Hepatocyte (in vitro differentiated cells): Measurements from ENCODE around the gene UTF1. TPM values are rescaled to one million over a fixed set of nuclear protein-coding genes. Genes with fewer than 3 reads are reported as not detected.
A peak's percentile ranks its signal among the peaks of the same experiment; 100 is the strongest.
"Not testable (repeated sequence)": the region's sequence is repeated elsewhere in the genome, so short reads cannot be mapped to it uniquely, and the experiment has no call there.

ENCODE experiments used
- DNase-seq: peaks from one replicate; pipeline ENCODE4 v3.0.0-alpha.2; 2016; ENCODE audit warnings: low spot score
- H2AFZ ChIP-seq: fragments of 200-600 bp; sonication (generic); 2 replicates; pipeline ENCODE4 v1.6.0; 2016; ENCODE audit warnings: antibody characterized with exemption, mild to moderate bottlenecking
- H3K27ac ChIP-seq: fragments of 200-600 bp; sonication (generic); 2 replicates; pipeline ENCODE4 v1.5.1; 2016; ENCODE audit warnings: mild to moderate bottlenecking
- H3K27me3 ChIP-seq: fragments of 200-600 bp; sonication (generic); 2 replicates; pipeline ENCODE4 v1.6.1; 2016
- H3K36me3 ChIP-seq: fragments of 200-600 bp; sonication (generic); replicated peaks from 2 replicates; pipeline ENCODE4 v1.5.1; 2016; ENCODE audit warnings: low read depth; ENCODE audit not compliant: insufficient read depth
- H3K4me1 ChIP-seq: fragments of 200-600 bp; sonication (generic); 2 replicates; pipeline ENCODE4 v1.5.1; 2016; ENCODE audit warnings: mild to moderate bottlenecking, moderate library complexity; ENCODE audit not compliant: insufficient read depth
- H3K4me2 ChIP-seq: fragments of 200-600 bp; sonication (generic); 2 replicates; pipeline ENCODE4 v1.6.0; 2016
- H3K4me3 ChIP-seq: fragments of 200-600 bp; sonication (generic); 2 replicates; pipeline ENCODE4 v1.5.1; 2016; ENCODE audit warnings: mild to moderate bottlenecking
- H3K79me2 ChIP-seq: fragments of 200-600 bp; sonication (generic); 2 replicates; pipeline ENCODE4 v1.6.0; 2017; ENCODE audit warnings: mild to moderate bottlenecking
- H3K9me2 ChIP-seq: fragments of 200-600 bp; sonication (generic); replicated peaks from 2 replicates; pipeline ENCODE4 v1.6.0; 2017; ENCODE audit warnings: mild to moderate bottlenecking; ENCODE audit not compliant: insufficient read depth
- H3K9me3 ChIP-seq: fragments of 200-600 bp; sonication (generic); 2 replicates; pipeline ENCODE4 v1.5.1; 2016; ENCODE audit warnings: low read depth, mild to moderate bottlenecking
- H4K20me1 ChIP-seq: fragments of 200-600 bp; sonication (generic); 2 replicates; pipeline ENCODE4 v1.6.0; 2016; ENCODE audit warnings: mild to moderate bottlenecking; ENCODE audit not compliant: insufficient read depth, poor library complexity, severe bottlenecking
- CTCF ChIP-seq: fragments of 200-600 bp; sonication (generic); IDR thresholded peaks from 2 replicates; pipeline ENCODE4 v1.5.1; 2016; ENCODE audit warnings: antibody characterized with exemption, mild to moderate bottlenecking; ENCODE audit not compliant: poor library complexity
- EZH2 ChIP-seq: fragments of 200-600 bp; sonication (generic); IDR thresholded peaks from 2 replicates; pipeline ENCODE4 v1.6.1; 2016; ENCODE audit warnings: antibody characterized with exemption, mild to moderate bottlenecking, borderline replicate concordance
- EZH2phosphoT487 ChIP-seq: fragments of 200-600 bp; sonication (generic); IDR thresholded peaks from one replicate; pipeline ENCODE4 v1.6.1; 2018; ENCODE audit warnings: antibody characterized with exemption, mild to moderate bottlenecking, low read depth, moderate library complexity; ENCODE audit not compliant: unreplicated experiment, severe bottlenecking
- WGBS: methylation state at CpG from one replicate; pipeline ENCODE4 v1.1.6; 2016; ENCODE audit warnings: low lambda C conversion rate; ENCODE audit errors: missing lambda C conversion rate; 5-methylcytosine and 5-hydroxymethylcytosine counted together
- polyA plus RNA-seq: library from polyadenylated mRNA; unstranded; fragments of >200 nt; fragmentation: Nextera tagmentation; extraction: Ambion mirVana; gene quantifications from 2 replicates; pipeline ENCODE4 v1.2.1, GENCODE V29; 2016
- total RNA-seq: library from RNA; depleted of rRNA; stranded (reverse); fragments of >200 nt; gene quantifications from 2 replicates; pipeline ENCODE4 v1.2.3, GENCODE V29; 2014

Gene UTF1
- total and polyA plus RNA-seq, 2 experiments from 2014 or later = not detected

GRCh38 chr10:133231244-133231945 is 1.4 kb downstream of the UTF1 start:
- WGBS = 25% methylated on average over 44 of the region's 44 CpGs

GRCh38 chr10:133231946-133232574 is 2.0 kb downstream of the UTF1 start:
- H3K4me2 ChIP-seq = no peak overlapping the region
- H4K20me1 ChIP-seq = no peaks in the 10 kb centered on the region
- no peak overlapping the region for H3K27ac ChIP-seq
- TF ChIP-seq EZH2phosphoT487 = no peak
- TF ChIP-seq CTCF = no peak
- TF ChIP-seq EZH2 = no peak
- no peak for DNase-seq
- no peaks in the 10 kb centered on the region for H3K9me3 ChIP-seq
- no peaks in the 10 kb centered on the region for H3K9me2 ChIP-seq
- no peaks in the 10 kb centered on the region for H3K36me3 ChIP-seq
- 51% methylated on average over 11 of the region's 11 CpGs for WGBS
- H3K4me3 ChIP-seq = no peak overlapping the region
- no peaks in the 10 kb centered on the region for H3K79me2 ChIP-seq
- H3K4me1 ChIP-seq = peaks cover 11% of the 10 kb centered on the region
- H3K27me3 ChIP-seq = peaks cover 83% of the 10 kb centered on the region
- H2AFZ ChIP-seq = no peak overlapping the region

More at GRCh38 chr10:133231244-133231945, 1.4 kb downstream of the UTF1 start:
- Histone ChIP-seq H3K27me3 (peaks cover 81% of the 10 kb centered on the region), H3K9me2 (no peaks in the 10 kb centered on the region), H3K9me3 (no peaks in the 10 kb centered on the region), H3K4me1 (peaks cover 4% of the 10 kb centered on the region), H4K20me1 (no peaks in the 10 kb centered on the region), H3K79me2 (no peaks in the 10 kb centered on the region), H3K36me3 (no peaks in the 10 kb centered on the region), H3K4me2 (no peak overlapping the region), H3K27ac (no peak overlapping the region), H2AFZ (no peak overlapping the region), H3K4me3 (no peak overlapping the region)
- DNase-seq = no peak
- TF ChIP-seq EZH2 (peak; percentile 53), CTCF (no peak)

GRCh38 chr10:133234796-133235195 is 4.8 kb downstream of the UTF1 start:
- not testable (repeated sequence) for H3K9me3 ChIP-seq, H3K4me2 ChIP-seq, H4K20me1 ChIP-seq, H3K79me2 ChIP-seq, H3K27ac ChIP-seq, H2AFZ ChIP-seq, DNase-seq, H3K9me2 ChIP-seq, H3K4me3 ChIP-seq, H3K36me3 ChIP-seq
- WGBS = 80% methylated on average over 7 of the region's 10 CpGs
- Histone ChIP-seq H3K4me1 (peaks cover 19% of the 10 kb centered on the region), H3K27me3 (peaks cover 86% of the 10 kb centered on the region)

GRCh38 chr10:133235265-133235855 is 5.3 kb downstream of the UTF1 start:
- Histone ChIP-seq H3K79me2 (no peaks in the 10 kb centered on the region), H3K4me2 (peak overlapping the region; percentile 82), H3K36me3 (no peaks in the 10 kb centered on the region), H3K9me3 (no peaks in the 10 kb centered on the region), H3K4me3 (no peak overlapping the region), H4K20me1 (no peaks in the 10 kb centered on the region), H2AFZ (no peak overlapping the region), H3K27me3 (peaks cover 84% of the 10 kb centered on the region), H3K27ac (no peak overlapping the region), H3K9me2 (no peaks in the 10 kb centered on the region), H3K4me1 (peaks cover 19% of the 10 kb centered on the region)
- no peak for DNase-seq
- WGBS = 13% methylated on average over 11 of the region's 48 CpGs
- TF ChIP-seq CTCF = no peak
- no peak for TF ChIP-seq EZH2phosphoT487
- TF ChIP-seq EZH2 = no peak
